DMS79 treated with DMSO at 0.1 percent for 48 hours (cell line): Measurements from ENCODE around the gene A1CF.
"Not testable (repeated sequence)": the region's sequence is repeated elsewhere in the genome, so short reads cannot be mapped to it uniquely, and the experiment has no call there.

ENCODE experiments used
- DNase-seq: peaks from one replicate; lab custom pipeline; 2025; lab: John Stamatoyannopoulos, UW

Gene A1CF

DNA sequence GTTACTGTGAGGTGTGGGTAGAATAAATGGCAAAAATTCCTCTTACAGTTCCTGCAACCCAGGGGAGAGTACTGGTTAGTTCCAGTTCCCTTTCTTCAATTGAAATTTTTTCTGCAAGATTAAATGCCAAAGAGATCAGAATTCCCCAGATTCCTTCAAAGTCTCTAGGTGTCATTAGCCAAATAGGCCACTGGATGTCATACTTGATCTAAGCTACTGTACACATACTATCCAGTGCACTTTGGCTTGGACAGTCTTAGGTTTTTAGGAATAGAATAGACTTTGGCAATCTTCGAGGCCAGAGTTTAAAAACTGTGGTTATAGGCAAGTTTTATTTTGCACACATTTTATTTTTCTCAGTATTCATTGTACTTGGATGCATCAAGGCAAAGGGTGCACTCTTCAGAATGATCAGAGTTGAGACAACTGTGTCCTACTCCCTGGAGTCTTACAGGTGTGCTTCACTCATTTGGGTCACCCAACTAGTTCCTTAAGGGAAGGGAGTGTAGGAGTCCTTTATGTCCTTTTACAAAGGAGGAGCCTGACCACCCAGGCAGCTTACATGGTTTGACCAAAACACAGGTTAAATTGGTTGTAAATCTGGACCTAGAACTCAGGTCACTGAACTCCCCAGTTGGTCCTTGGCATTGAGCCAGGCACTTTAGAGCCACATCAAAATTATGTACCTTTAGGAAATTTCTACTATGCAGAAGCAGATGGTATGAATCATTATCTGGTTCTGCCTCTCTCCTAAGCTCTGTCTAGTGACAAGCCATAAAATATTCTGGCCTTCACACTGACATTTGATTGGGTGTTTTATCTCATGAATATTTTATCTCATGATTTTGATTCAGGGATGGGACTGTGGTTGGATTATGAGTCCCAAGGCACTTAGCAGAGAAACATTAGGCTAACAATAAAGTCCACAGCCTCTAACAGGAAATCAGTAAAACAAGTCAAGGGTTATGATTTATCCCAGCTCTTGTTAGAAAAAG, 96.2 kb downstream of the A1CF start:
- no peak for DNase-seq

DNA sequence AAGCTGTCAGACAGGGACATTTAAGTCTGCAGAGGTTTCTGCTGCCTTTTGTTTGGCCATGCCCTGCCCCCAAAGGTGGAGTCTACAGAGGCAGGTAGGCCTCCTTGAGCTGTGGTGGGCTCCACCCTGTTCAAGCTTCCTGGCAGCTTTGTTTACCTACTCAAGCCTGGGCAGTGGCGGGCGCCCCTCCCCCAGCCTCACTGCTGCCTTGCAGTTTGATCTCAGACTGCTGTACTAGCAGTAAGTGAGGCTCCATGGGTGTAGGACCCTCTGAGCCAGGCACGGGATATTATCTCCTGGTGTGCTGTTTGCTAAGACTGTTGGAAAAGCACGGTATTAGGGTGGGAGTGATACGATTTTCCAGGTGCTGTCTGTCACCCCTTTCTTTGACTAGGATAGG, 97.5 kb downstream of the A1CF start:
- not testable (repeated sequence) for DNase-seq

DNA sequence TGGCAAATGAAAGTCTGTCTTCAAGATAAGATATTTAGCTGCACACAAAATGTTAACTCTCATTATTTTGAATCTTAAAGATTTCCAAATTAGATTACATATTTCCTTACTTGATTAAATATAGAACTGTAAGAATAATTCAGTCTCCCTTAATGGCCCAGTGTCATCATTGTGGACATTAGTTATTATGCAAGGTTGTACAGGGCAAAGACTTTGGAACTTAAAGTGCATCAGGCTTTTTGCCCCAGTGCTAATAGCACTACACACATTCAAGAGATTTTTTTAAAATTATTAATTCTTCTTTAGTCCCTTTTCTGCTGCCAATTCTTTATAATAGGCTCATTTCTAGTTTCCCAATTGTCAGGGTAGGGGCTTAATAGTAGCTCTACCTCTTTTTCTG, 103.4 kb downstream of the A1CF start:
- not testable (repeated sequence) for DNase-seq

DNA sequence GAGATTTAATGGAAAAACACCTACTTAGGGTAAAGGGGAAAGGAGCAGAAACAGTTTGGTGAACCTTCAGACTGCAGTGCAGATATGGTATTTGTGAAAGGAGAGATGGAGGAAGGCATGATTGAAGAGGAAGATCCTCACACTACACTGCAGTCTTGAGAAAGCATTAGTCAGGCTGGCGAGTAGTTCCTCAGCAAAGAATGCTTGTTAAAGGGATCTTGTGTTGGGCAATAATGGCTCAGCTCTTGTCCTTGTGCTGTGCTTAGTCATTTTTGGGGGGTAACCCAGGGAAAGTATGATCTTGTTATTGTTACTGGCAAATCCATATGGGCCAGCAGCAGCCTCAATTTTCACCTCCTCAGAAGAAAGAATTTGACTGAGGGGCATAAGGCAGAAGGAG, 105.4 kb downstream of the A1CF start:
- not testable (repeated sequence) for DNase-seq

DNA sequence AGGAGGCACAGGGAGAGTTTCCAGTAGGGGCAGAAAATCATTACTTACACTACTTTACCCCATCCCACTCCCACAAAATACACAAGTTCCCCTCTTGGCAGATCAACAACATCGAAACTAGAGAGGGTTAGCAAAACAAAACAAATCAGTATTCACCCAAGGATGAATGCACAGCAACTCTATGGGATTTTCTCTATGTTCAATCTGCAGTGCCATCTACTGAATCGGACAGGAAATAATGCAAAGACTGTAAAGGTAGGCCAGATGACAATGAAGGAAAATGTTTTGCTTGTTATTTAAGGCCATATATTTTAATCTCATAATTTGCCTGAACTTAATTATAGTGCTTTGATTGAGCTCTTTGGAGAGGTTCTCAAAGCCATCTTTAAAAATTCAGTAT, 110.6 kb downstream of the A1CF start:
- DNase-seq: not testable (repeated sequence)

DNA sequence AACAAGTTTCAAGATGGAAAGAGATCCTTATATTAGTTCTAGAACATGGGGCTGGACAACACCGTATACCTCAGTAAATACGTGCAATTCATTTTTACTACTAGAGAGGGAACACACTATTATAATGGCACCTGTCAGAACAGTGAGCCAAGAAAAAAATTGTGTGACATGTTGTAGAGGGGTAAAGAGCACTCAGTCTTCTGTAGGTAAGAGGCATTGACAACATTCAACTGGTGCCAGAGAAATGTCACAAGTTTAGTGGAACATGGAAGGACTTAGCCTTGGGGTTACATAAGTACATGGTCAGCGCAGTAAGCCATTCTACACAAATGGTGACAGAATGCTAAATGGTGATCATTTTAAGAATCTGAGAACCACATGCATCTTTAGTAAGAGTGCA, 113.4 kb downstream of the A1CF start:
- DNase-seq: not testable (repeated sequence)

DNA sequence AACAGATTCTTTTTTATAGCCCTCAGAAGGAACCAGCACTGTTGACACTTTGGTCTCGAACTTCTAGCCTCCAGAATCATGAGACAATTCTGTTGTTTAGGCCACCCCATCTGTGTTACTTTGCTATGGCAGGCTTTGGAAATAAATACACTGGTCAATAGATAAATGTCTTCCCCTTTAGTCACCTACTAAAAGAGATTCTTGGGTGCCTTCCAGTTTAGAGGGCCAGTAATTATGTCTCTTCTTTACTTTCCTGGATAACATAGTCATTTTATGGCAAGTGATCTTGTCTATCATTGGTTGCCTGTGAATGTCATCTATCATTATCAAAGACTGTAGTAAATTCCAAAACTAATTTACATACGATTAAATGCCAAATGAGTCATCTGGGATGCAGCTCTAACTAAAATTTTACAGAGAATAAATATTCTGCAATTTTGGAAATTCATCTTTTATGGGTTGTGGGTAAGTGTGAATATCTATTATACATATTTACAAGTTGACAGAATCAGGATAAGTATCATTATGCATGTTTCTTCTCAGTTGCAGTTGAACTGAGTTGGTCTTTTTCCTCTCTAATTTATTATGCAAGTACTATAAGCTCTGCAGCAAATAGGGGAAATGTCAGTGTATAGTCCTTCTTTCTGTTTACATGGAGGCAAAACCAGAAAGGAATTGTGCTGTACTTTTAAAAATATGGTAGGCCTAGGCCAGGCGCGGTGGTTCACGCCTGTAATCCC, 118.5 kb downstream of the A1CF start:
- DNase-seq: not testable (repeated sequence)
